Left cardiac atrium (tissue), 4 donors: ENCODE data around the gene ADCY2. TPM values are rescaled to one million over a fixed set of nuclear protein-coding genes. Genes with fewer than 3 reads are reported as not detected.

ENCODE experiments used
- ATAC-seq, 2 donors: fragments of 200-7000 bp; cut with Tn5 transposase; one replicate each; pipeline ENCODE4 v1.9.1; 2020; ENCODE audit warnings: mild to moderate bottlenecking in 2 of 2, moderate library complexity in 2 of 2
- DNase-seq: peaks from one replicate; pipeline ENCODE4 v3.0.0-alpha.2; 2020
- intact Hi-C, 2 donors: fragments of 100-400 bp; cut with DNase I; formaldehyde crosslinking; loops; one replicate each; pipeline versions ENCODE4 v1.14.1 to v1.15.1; 2022 to 2023
- total RNA-seq, 2 donors: library from RNA; stranded (reverse); fragmentation: NEBNext Ultra II Directional; extraction: Animal tissue kit (Norgen Biotek cat#: 25700); gene quantifications; one replicate each; pipeline ENCODE4 v1.2.1, GENCODE V29; 2021
- donor health status: DM: no; HTN: yes; CAD: no.
- donor health status: DM: no; HTN: yes; CAD: no; lungs with severe emphysema.
- donor health status: DM: yes; HTN: yes; CAD: no.
- donor health status: Dilated cardiomyopathy.

ADCY2 gene
- total RNA-seq, 2 donors from 2014 or later = 0.35 to 1.1 TPM

- intact Hi-C loops = no loop called here
- no peak for ATAC-seq
- no peak for DNase-seq
Measured at GRCh38 chr5:7546555-7546954, 150.6 kb downstream of the ADCY2 start.

GRCh38 chr5:7548596-7548995, 152.7 kb downstream of the ADCY2 start:
- ATAC-seq = no peak
- no peak for DNase-seq
- intact Hi-C loops = no loop called here

- intact Hi-C loops = no loop called here
- ATAC-seq (no peak), DNase-seq (no peak)
Measured at GRCh38 chr5:7565559-7565958, 169.6 kb downstream of the ADCY2 start.

GRCh38 chr5:7576023-7576715, 180.2 kb downstream of the ADCY2 start:
- ATAC-seq = no peak
- intact Hi-C loops = no loop called here
- no peak for DNase-seq

GRCh38 chr5:7577381-7577780, 181.4 kb downstream of the ADCY2 start:
- intact Hi-C loops = no loop called here
- ATAC-seq (no peak), DNase-seq (no peak)

- intact Hi-C loops = no loop called here
- ATAC-seq (no peak), DNase-seq (no peak)
Measured at GRCh38 chr5:7578071-7578470, 182.1 kb downstream of the ADCY2 start.

- DNase-seq (no peak), ATAC-seq (no peak)
- intact Hi-C loops = no loop called here
Measured at GRCh38 chr5:7584749-7585148, 188.8 kb downstream of the ADCY2 start.

- intact Hi-C loops = no loop called here
- ATAC-seq = no peak
- DNase-seq = no peak
Measured at GRCh38 chr5:7585807-7586206, 189.9 kb downstream of the ADCY2 start.

- DNase-seq = no peak
- intact Hi-C loops = no loop called here
- no peak for ATAC-seq
Measured at GRCh38 chr5:7586480-7586879, 190.5 kb downstream of the ADCY2 start.

GRCh38 chr5:7589800-7590199, 193.9 kb downstream of the ADCY2 start:
- no peak for ATAC-seq
- intact Hi-C loops = no loop called here

GRCh38 chr5:7592910-7593309, 197.0 kb downstream of the ADCY2 start:
- ATAC-seq = no peak
- intact Hi-C loops = no loop called here
- no peak for DNase-seq

More at GRCh38 chr5:7589800-7590199, 193.9 kb downstream of the ADCY2 start:
- DNase-seq = no peak

- ATAC-seq = no peak
- intact Hi-C loops = no loop called here
- DNase-seq = no peak
Measured at GRCh38 chr5:7597059-7597642, 201.2 kb downstream of the ADCY2 start.

GRCh38 chr5:7606840-7607465, 211.0 kb downstream of the ADCY2 start:
- ATAC-seq (no peak), DNase-seq (no peak)

GRCh38 chr5:7608772-7609171, 212.8 kb downstream of the ADCY2 start:
- no peak for DNase-seq

More at GRCh38 chr5:7606840-7607465, 211.0 kb downstream of the ADCY2 start:
- intact Hi-C loops = no loop called here

GRCh38 chr5:7609726-7610125, 213.8 kb downstream of the ADCY2 start:
- DNase-seq = no peak
- intact Hi-C loops = no loop called here
- no peak for ATAC-seq

More at GRCh38 chr5:7608772-7609171, 212.8 kb downstream of the ADCY2 start:
- intact Hi-C loops = no loop called here
- ATAC-seq = no peak

- ATAC-seq = no peak
- DNase-seq = no peak
- intact Hi-C loops = no loop called here
Measured at GRCh38 chr5:7610531-7611177, 214.7 kb downstream of the ADCY2 start.

GRCh38 chr5:7611518-7611917, 215.6 kb downstream of the ADCY2 start:
- no peak for ATAC-seq
- intact Hi-C loops = no loop called here
- DNase-seq = no peak

- ATAC-seq = no peak
- intact Hi-C loops = no loop called here
- DNase-seq = no peak
Measured at GRCh38 chr5:7615566-7616061, 219.7 kb downstream of the ADCY2 start.

GRCh38 chr5:7616897-7617296, 221.0 kb downstream of the ADCY2 start:
- DNase-seq = no peak
- ATAC-seq = no peak
- intact Hi-C loops = no loop called here

- intact Hi-C loops = no loop called here
- DNase-seq = no peak
- ATAC-seq = no peak
Measured at GRCh38 chr5:7622498-7622897, 226.6 kb downstream of the ADCY2 start.
